KMS-11 (cell line): ENCODE results near the gene LHB.
A peak's percentile ranks its signal among the peaks of the same experiment; 100 is the strongest.

Experiments used
- H2AFZ ChIP-seq: fragments of 200-600 bp; sonication (generic); 2 replicates; pipeline ENCODE4 v1.6.1; 2016; ENCODE audit warnings: antibody characterized with exemption, mixed run types, low read depth
- H3K27ac ChIP-seq: fragments of 200-600 bp; sonication (generic); 2 replicates; pipeline ENCODE4 v1.6.1; 2016; ENCODE audit warnings: mild to moderate bottlenecking, mixed run types
- H3K27me3 ChIP-seq: fragments of 200-600 bp; sonication (generic); 2 replicates; pipeline ENCODE4 v1.6.1; 2017; ENCODE audit warnings: mild to moderate bottlenecking, low read depth, mixed run types, moderate library complexity; ENCODE audit not compliant: insufficient read depth
- H3K36me3 ChIP-seq: fragments of 200-600 bp; sonication (generic); 2 replicates; pipeline ENCODE4 v1.6.1; 2017; ENCODE audit warnings: mild to moderate bottlenecking, mixed run types; ENCODE audit not compliant: insufficient read depth
- H3K4me1 ChIP-seq: fragments of 200-600 bp; sonication (generic); 2 replicates; pipeline ENCODE4 v1.6.1; 2016; ENCODE audit warnings: mild to moderate bottlenecking, low read depth, mixed run types; ENCODE audit not compliant: poor library complexity, severe bottlenecking
- H3K4me2 ChIP-seq: fragments of 200-600 bp; sonication (generic); 2 replicates; pipeline ENCODE4 v1.7.0; 2016; ENCODE audit warnings: mild to moderate bottlenecking, mixed run types
- H3K4me3 ChIP-seq: fragments of 200-600 bp; sonication (generic); IDR thresholded peaks from 2 replicates; pipeline ENCODE4 v1.6.1; 2017; ENCODE audit warnings: low read depth, low read length, mixed read lengths; ENCODE audit not compliant: insufficient read depth
- H3K79me2 ChIP-seq: fragments of 200-600 bp; sonication (generic); 2 replicates; pipeline ENCODE4 v1.6.1; 2016; ENCODE audit warnings: low read depth, mixed run types; ENCODE audit not compliant: insufficient read depth
- H3K9ac ChIP-seq: fragments of 200-600 bp; sonication (generic); 2 replicates; pipeline ENCODE4 v1.6.1; 2016; ENCODE audit warnings: mild to moderate bottlenecking, mixed run types
- H4K20me1 ChIP-seq: fragments of 200-600 bp; sonication (generic); 2 replicates; pipeline ENCODE4 v1.6.1; 2016; ENCODE audit warnings: mild to moderate bottlenecking, mixed run types; ENCODE audit not compliant: insufficient read depth
- CTCF ChIP-seq: fragments of 200-600 bp; sonication (generic); conservative IDR thresholded peaks from 2 replicates; pipeline ENCODE4 v1.6.1; 2017; ENCODE audit warnings: low read depth, mild to moderate bottlenecking, antibody characterized with exemption, low read length, moderate library complexity, mixed read lengths

The LHB gene

GRCh38 chr19:48967346-48968178 lies 49.3 kb downstream of the LHB start:
- H3K36me3 ChIP-seq = no peaks in the 10 kb centered on the region
- peaks cover 11% of the 10 kb centered on the region for H3K79me2 ChIP-seq
- peaks cover 33% of the 10 kb centered on the region for H3K4me1 ChIP-seq
- H3K27ac ChIP-seq = no peak overlapping the region
- H3K4me2 ChIP-seq = peak overlapping the region; percentile 99; the same call in 1 of the 2 replicates
- H3K27me3 ChIP-seq = no peaks in the 10 kb centered on the region
- TF ChIP-seq CTCF = no peak
- H3K9ac ChIP-seq = no peak overlapping the region
- H2AFZ ChIP-seq = no peak overlapping the region
- no peak overlapping the region for H3K4me3 ChIP-seq
- H4K20me1 ChIP-seq = no peaks in the 10 kb centered on the region

- peak overlapping the region; percentile 99 for H3K4me2 ChIP-seq
- H3K9ac ChIP-seq = peak overlapping the region; percentile 67; the same call in 1 of the 2 replicates
- peaks cover 39% of the 10 kb centered on the region for H3K4me1 ChIP-seq
- no peak overlapping the region for H3K4me3 ChIP-seq
- H4K20me1 ChIP-seq = no peaks in the 10 kb centered on the region
- no peaks in the 10 kb centered on the region for H3K36me3 ChIP-seq
- no peaks in the 10 kb centered on the region for H3K27me3 ChIP-seq
- TF ChIP-seq CTCF = no peak
- no peak overlapping the region for H2AFZ ChIP-seq
- peaks cover 11% of the 10 kb centered on the region for H3K79me2 ChIP-seq
- peak overlapping the region; percentile 73; the same call in 1 of the 2 replicates for H3K27ac ChIP-seq
These were observed 50.1 kb downstream of the LHB start for GRCh38 chr19:48966541-48967345.
